B cell (primary cell): ENCODE measurements around the gene BNIP3. TPM values are rescaled to one million over a fixed set of nuclear protein-coding genes. Genes with fewer than 3 reads are reported as not detected.

Experiments used
- ATAC-seq: fragments of 200-7000 bp; cut with Tn5 transposase; one replicate; pipeline ENCODE4 v1.10.0; 2021; ENCODE audit warnings: low read depth, mild to moderate bottlenecking, moderate number of reproducible peaks, moderate library complexity
- CTCF ChIA-PET: fragments of 350-600 bp; sonication (Branson Sonifier 250); formaldehyde crosslinking; loops from one replicate; lab custom pipeline; 2021; ENCODE audit warnings: antibody characterized with exemption, inconsistent platforms; lab: Charles Lee
- POLR2A ChIA-PET: fragments of 350-600 bp; sonication (Branson Sonifier 250); formaldehyde crosslinking; loops from one replicate; lab custom pipeline; 2021; ENCODE audit warnings: antibody characterized with exemption; lab: Charles Lee
- DNase-seq: peaks from one replicate; pipeline ENCODE4 v3.0.0; 2013
- H2AFZ ChIP-seq: 2 replicates; pipeline ENCODE4 v1.6.1; 2012; ENCODE audit warnings: mild to moderate bottlenecking, low read depth, low read length; ENCODE audit not compliant: insufficient read depth, poor library complexity, severe bottlenecking
- H3K27ac ChIP-seq, 2 donors: 1 replicate in 1 of 2; 2 replicates in 1 of 2; pipeline ENCODE4 v1.5.1; 2012 to 2013; ENCODE audit warnings: low read length in 2 of 2, mild to moderate bottlenecking in 2 of 2, moderate library complexity in 1 of 2
- H3K27me3 ChIP-seq, 4 experiments: fragments of 200-600 bp in 1 of 4; sonication (generic) in 1 of 4; replicated peaks in 1 of 4; 1 replicate in 2 of 4; 2 replicates in 2 of 4; pipeline versions ENCODE4 v1.6.1 to v1.7.0; 2013 to 2016; ENCODE audit warnings: low read length in 3 of 4, mild to moderate bottlenecking in 2 of 4, mixed read lengths in 1 of 4, moderate library complexity in 1 of 4; ENCODE audit not compliant: insufficient read depth in 4 of 4, control insufficient read depth in 3 of 4; ENCODE audit errors: control extremely low read depth in 1 of 4
- H3K36me3 ChIP-seq, 2 experiments: replicated peaks in 1 of 2; 1 replicate in 1 of 2; 2 replicates in 1 of 2; pipeline versions ENCODE4 v1.6.1 to v1.7.1; 2013; ENCODE audit warnings: low read length in 1 of 2; ENCODE audit not compliant: insufficient read depth in 2 of 2, control insufficient read depth in 1 of 2; ENCODE audit errors: control extremely low read depth in 1 of 2, extremely low read depth in 1 of 2
- H3K4me1 ChIP-seq, 2 donors: fragments of 200-600 bp in 1 of 2; sonication (generic) in 1 of 2; 1 replicate in 1 of 2; 2 replicates in 1 of 2; pipeline versions ENCODE4 v1.5.1 to v1.6.1; 2013 to 2017; ENCODE audit warnings: low read length in 2 of 2; ENCODE audit not compliant: control insufficient read depth in 2 of 2, insufficient read depth in 2 of 2
- H3K4me2 ChIP-seq: replicated peaks from 2 replicates; pipeline ENCODE3; 2012; ENCODE audit warnings: mild to moderate bottlenecking, low read depth, low read length; ENCODE audit not compliant: poor library complexity, severe bottlenecking
- H3K4me3 ChIP-seq, 5 experiments: fragments of 200-600 bp in 1 of 5; sonication (generic) in 1 of 5; 1 replicate in 3 of 5; 2 replicates in 2 of 5; pipeline versions ENCODE4 v1.5.1 to v1.7.0; 2011 to 2016; ENCODE audit warnings: low read length in 4 of 5, mild to moderate bottlenecking in 4 of 5, low read depth in 2 of 5, control low read depth in 1 of 5, moderate library complexity in 1 of 5; ENCODE audit not compliant: insufficient read depth in 1 of 5; ENCODE audit errors: control extremely low read depth in 1 of 5, extremely low read depth in 1 of 5
- H3K79me2 ChIP-seq: fragments of 200-600 bp; sonication (generic); one replicate; pipeline ENCODE4 v1.6.0; 2016; ENCODE audit warnings: low read length; ENCODE audit not compliant: control insufficient read depth, insufficient read depth
- H3K9ac ChIP-seq: fragments of 200-600 bp; sonication (generic); 2 replicates; pipeline ENCODE4 v1.6.1; 2017; ENCODE audit warnings: mild to moderate bottlenecking, low read length, moderate library complexity
- H3K9me3 ChIP-seq, 3 donors: one replicate each; pipeline versions ENCODE4 v1.6.1 to v1.7.1; 2013; ENCODE audit warnings: low read length in 2 of 3; ENCODE audit not compliant: control insufficient read depth in 2 of 3, insufficient read depth in 1 of 3; ENCODE audit errors: control extremely low read depth in 1 of 3
- H4K20me1 ChIP-seq: 2 replicates; pipeline ENCODE4 v1.6.0; 2012; ENCODE audit warnings: mild to moderate bottlenecking, low read length; ENCODE audit not compliant: insufficient read depth, control insufficient read depth, poor library complexity, severe bottlenecking
- H3K27ac Mint-ChIP-seq: one replicate; pipeline ENCODE4 v1.8.0; 2021; ENCODE audit warnings: mixed read lengths
- H3K27me3 Mint-ChIP-seq: one replicate; pipeline ENCODE4 v1.8.0; 2021; ENCODE audit warnings: mixed read lengths
- H3K4me1 Mint-ChIP-seq: one replicate; pipeline ENCODE4 v1.8.0; 2021; ENCODE audit warnings: mixed read lengths
- H3K4me3 Mint-ChIP-seq: one replicate; pipeline ENCODE4 v1.8.0; 2021; ENCODE audit warnings: mixed read lengths
- H3K9me3 Mint-ChIP-seq: one replicate; pipeline ENCODE4 v1.8.0; 2022; ENCODE audit warnings: mixed read lengths; ENCODE audit not compliant: insufficient read depth
- EZH2 ChIP-seq: IDR thresholded peaks from 2 replicates; pipeline ENCODE4 v1.6.1; 2012; ENCODE audit warnings: borderline replicate concordance, low read depth, mild to moderate bottlenecking, moderate library complexity, low read length; ENCODE audit not compliant: insufficient read depth, poor library complexity, severe bottlenecking
- WGBS: methylation state at CpG from one replicate; pipeline ENCODE4 v1.1.5; 2013; ENCODE audit warnings: missing lambda C conversion rate; ENCODE audit not compliant: insufficient coverage; 5-methylcytosine and 5-hydroxymethylcytosine counted together
- intact Hi-C: fragments of 100-400 bp; cut with micrococcal nuclease; formaldehyde crosslinking; loops from one replicate; pipeline ENCODE4 v1.10.0; 2022
- polyA plus RNA-seq: library from polyadenylated mRNA; depleted of rRNA; stranded (reverse); fragments of >200 nt; gene quantifications from 2 replicates; pipeline ENCODE4 v1.2.3, GENCODE V29; 2012
- total RNA-seq, 2 donors: library from RNA; stranded (reverse); fragments of 120-200 nt in 1 of 2; gene quantifications; 1 replicate in 1 of 2; 2 replicates in 1 of 2; pipeline versions ENCODE4 v1.2.3 to v1.2.4, GENCODE V29; 2013 to 2022
- TF ChIP-seq, protein P1 (sequence below): fragments of 200-600 bp; IDR thresholded peaks from one replicate; pipeline ENCODE4 v1.8.0; 2022; ENCODE audit warnings: antibody characterized with exemption, mild to moderate bottlenecking

Gene BNIP3
- total and polyA plus RNA-seq, 2 donors (not counting 1 experiment from before 2014, with no cell fraction given) = 7.1 to 10.9 TPM

DNA sequence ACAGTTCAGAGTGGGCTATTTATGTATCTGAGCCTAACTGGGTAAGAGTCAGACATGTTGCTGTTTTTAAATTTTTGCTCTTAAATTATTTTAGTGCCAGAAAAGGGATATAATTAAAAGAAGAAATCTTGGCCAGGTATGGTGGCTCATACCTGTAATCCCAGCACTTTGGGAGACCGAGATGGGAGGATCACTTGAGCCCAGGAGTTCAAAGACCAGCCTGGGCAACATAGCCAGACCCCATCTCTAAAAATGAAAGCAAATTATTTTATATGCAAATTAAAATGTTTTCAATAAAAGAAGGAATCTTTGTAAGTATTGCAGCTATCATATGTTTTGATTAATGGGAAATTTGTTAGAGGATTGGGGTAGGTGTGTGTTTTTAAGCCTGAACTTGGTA lies 39.3 kb downstream of the BNIP3 start:
- intact Hi-C loops = no loop called here
- Histone ChIP-seq H3K4me3 (no peak overlapping the region), H3K36me3 (peaks cover 4 to 63% of the 10 kb centered on the region in 2 experiments), H3K79me2 (peaks cover 13% of the 10 kb centered on the region), H2AFZ (no peak overlapping the region), H3K9ac (no peak overlapping the region), H3K9me3 (no peaks in the 10 kb centered on the region), H4K20me1 (peaks cover 6% of the 10 kb centered on the region), H3K27me3 (no peaks in the 10 kb centered on the region), H3K4me2 (no peak overlapping the region), H3K27ac (no peak overlapping the region), H3K4me1 (no peaks in the 10 kb centered on the region)
- no peak for DNase-seq
- WGBS = no CpG with 5 or more reads among the region's 1 CpG
- H3K4me3 Mint-ChIP-seq = no peak overlapping the region
- TF ChIP-seq, protein P1, sequence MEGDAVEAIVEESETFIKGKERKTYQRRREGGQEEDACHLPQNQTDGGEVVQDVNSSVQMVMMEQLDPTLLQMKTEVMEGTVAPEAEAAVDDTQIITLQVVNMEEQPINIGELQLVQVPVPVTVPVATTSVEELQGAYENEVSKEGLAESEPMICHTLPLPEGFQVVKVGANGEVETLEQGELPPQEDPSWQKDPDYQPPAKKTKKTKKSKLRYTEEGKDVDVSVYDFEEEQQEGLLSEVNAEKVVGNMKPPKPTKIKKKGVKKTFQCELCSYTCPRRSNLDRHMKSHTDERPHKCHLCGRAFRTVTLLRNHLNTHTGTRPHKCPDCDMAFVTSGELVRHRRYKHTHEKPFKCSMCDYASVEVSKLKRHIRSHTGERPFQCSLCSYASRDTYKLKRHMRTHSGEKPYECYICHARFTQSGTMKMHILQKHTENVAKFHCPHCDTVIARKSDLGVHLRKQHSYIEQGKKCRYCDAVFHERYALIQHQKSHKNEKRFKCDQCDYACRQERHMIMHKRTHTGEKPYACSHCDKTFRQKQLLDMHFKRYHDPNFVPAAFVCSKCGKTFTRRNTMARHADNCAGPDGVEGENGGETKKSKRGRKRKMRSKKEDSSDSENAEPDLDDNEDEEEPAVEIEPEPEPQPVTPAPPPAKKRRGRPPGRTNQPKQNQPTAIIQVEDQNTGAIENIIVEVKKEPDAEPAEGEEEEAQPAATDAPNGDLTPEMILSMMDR = no peak
- no peak for TF ChIP-seq EZH2
- CTCF ChIA-PET = interaction anchor here (0.9 to 1.7 kb wide), 4 partner anchors 20 to 80 kb away, joined by 3 to 5 read pairs (median 4); partner anchors contain the start of gene PPP2R2D
- no peak overlapping the region for H3K27ac Mint-ChIP-seq
- H3K27me3 Mint-ChIP-seq = no peaks in the 10 kb centered on the region
- POLR2A ChIA-PET = no interaction called here
- no peaks in the 10 kb centered on the region for H3K9me3 Mint-ChIP-seq
- no peak for ATAC-seq
- peaks cover 1% of the 10 kb centered on the region for H3K4me1 Mint-ChIP-seq

- Histone ChIP-seq H3K9ac (no peak overlapping the region), H3K4me2 (no peak overlapping the region), H2AFZ (no peak overlapping the region), H3K9me3 (no peaks in the 10 kb centered on the region), H3K27me3 (no peaks in the 10 kb centered on the region), H3K27ac (no peak overlapping the region), H3K36me3 (peaks cover 2 to 58% of the 10 kb centered on the region in 2 experiments), H3K4me3 (no peak overlapping the region), H3K79me2 (peaks cover 37% of the 10 kb centered on the region), H4K20me1 (peaks cover 26% of the 10 kb centered on the region), H3K4me1 (no peaks in the 10 kb centered on the region)
- peak overlapping the region; percentile 56 for H3K27ac Mint-ChIP-seq
- no peaks in the 10 kb centered on the region for H3K27me3 Mint-ChIP-seq
- no peak for ATAC-seq
- WGBS = 95% methylated on average over 9 of the region's 10 CpGs
- no peaks in the 10 kb centered on the region for H3K9me3 Mint-ChIP-seq
- no peak overlapping the region for H3K4me3 Mint-ChIP-seq
- TF ChIP-seq, protein P1 = no peak
- TF ChIP-seq EZH2 = no peak
- ChIA-PET CTCF (no interaction called here), POLR2A (no interaction called here)
- intact Hi-C loops = no loop called here
- peaks cover 3% of the 10 kb centered on the region for H3K4me1 Mint-ChIP-seq
- DNase-seq = no peak
These were observed 43.0 kb downstream of the BNIP3 start for GRCh38 chr10:131938681-131939080.
